Transverse colon (tissue), 3 donors: ENCODE results near the gene ERC2.

Experiments used
- CTCF ChIP-seq, 5 experiments: fragments of 200-600 bp in 3 of 5; fragments of 450-650 bp in 2 of 5; sonication (generic) in 3 of 5; IDR thresholded peaks; 1 replicate in 2 of 5; 2 replicates in 3 of 5; pipeline ENCODE4 v1.5.1; 2016 to 2017; ENCODE audit warnings: antibody characterized with exemption in 5 of 5, inconsistent platforms in 3 of 5, mild to moderate bottlenecking in 2 of 5, moderate library complexity in 1 of 5
- POLR2A ChIP-seq: fragments of 450-650 bp; IDR thresholded peaks from one replicate; pipeline ENCODE4 v1.6.1; 2016; ENCODE audit warnings: antibody characterized with exemption, mild to moderate bottlenecking, moderate library complexity

- no peak for TF ChIP-seq CTCF (IDR thresholded peaks at IDR 0.05)
- TF ChIP-seq POLR2A: no peak
These were observed 760.0 kb downstream of the ERC2 start for GRCh38 chr3:55708242-55708641.
